ENCODE measurements around the gene EXOC1L. TPM values are rescaled to one million over a fixed set of nuclear protein-coding genes. Genes with fewer than 3 reads are reported as not detected.

The EXOC1L gene
- total and polyA plus RNA-seq, 2 of the 13 experiments (the other 11 are each of a cell fraction or from before 2014, with no cell fraction given) = not detected

DNA sequence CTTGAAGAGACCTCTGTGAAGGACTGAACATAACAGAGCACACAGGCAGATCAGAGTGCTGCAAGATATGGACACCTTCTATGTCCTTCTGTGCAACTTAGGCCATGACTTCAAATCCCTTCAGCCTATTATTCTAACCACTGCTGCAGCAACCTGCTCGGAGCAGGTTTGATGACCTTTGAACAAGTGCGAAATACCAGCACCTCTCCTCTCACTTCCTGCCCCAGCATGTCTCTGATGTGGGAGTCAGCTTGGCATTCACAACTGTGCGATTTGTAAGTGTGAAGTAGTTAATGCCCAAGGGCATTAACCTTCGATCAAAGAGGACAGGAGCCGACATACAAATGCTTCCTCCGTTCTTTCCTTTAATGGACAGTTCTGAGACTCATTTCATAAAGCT lies 32.3 kb downstream of the EXOC1L start (continued):
- no peak for TF ChIP-seq ZNF407 (CRISPR knock-in tag; IDR thresholded peaks at IDR 0.05; ENCODE audit: not compliant biosample characterization)
- no peak for TF ChIP-seq THAP9 (CRISPR knock-in tag; IDR thresholded peaks at IDR 0.05; ENCODE audit: borderline replicate concordance)
- TF ChIP-seq IKZF4 (CRISPR knock-in tag; IDR thresholded peaks at IDR 0.05; ENCODE audit: borderline replicate concordance, low read depth, not compliant biosample characterization) = no peak
- TF ChIP-seq ZKSCAN1 (IDR thresholded peaks at IDR 0.05; ENCODE audit: low read length) = no peak
- 0 out of 4 replicates have a peak, but pooled peaks of 1 of the 2 experiments have one; percentile 26 for TF ChIP-seq POLR2A (IDR thresholded peaks at IDR 0.05; ENCODE audit: insufficient read depth in 1 of 2, low read depth in 2 of 2, low read length in 2 of 2)
- no peak for TF ChIP-seq ZNF512B (CRISPR knock-in tag; IDR thresholded peaks at IDR 0.05; ENCODE audit: borderline replicate concordance)
- TF ChIP-seq PPARG (CRISPR knock-in tag; conservative IDR thresholded peaks at IDR 0.05) = peak; percentile 77
- no peak for TF ChIP-seq NKX3-1 (CRISPR knock-in tag; IDR thresholded peaks at IDR 0.05)
- no peak for TF ChIP-seq ZNF274 (CRISPR knock-in tag; IDR thresholded peaks at IDR 0.05)
- TF ChIP-seq, protein P1, sequence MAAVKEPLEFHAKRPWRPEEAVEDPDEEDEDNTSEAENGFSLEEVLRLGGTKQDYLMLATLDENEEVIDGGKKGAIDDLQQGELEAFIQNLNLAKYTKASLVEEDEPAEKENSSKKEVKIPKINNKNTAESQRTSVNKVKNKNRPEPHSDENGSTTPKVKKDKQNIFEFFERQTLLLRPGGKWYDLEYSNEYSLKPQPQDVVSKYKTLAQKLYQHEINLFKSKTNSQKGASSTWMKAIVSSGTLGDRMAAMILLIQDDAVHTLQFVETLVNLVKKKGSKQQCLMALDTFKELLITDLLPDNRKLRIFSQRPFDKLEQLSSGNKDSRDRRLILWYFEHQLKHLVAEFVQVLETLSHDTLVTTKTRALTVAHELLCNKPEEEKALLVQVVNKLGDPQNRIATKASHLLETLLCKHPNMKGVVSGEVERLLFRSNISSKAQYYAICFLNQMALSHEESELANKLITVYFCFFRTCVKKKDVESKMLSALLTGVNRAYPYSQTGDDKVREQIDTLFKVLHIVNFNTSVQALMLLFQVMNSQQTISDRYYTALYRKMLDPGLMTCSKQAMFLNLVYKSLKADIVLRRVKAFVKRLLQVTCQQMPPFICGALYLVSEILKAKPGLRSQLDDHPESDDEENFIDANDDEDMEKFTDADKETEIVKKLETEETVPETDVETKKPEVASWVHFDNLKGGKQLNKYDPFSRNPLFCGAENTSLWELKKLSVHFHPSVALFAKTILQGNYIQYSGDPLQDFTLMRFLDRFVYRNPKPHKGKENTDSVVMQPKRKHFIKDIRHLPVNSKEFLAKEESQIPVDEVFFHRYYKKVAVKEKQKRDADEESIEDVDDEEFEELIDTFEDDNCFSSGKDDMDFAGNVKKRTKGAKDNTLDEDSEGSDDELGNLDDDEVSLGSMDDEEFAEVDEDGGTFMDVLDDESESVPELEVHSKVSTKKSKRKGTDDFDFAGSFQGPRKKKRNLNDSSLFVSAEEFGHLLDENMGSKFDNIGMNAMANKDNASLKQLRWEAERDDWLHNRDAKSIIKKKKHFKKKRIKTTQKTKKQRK (IDR thresholded peaks at IDR 0.05; ENCODE audit: low read length) = no peak

Data from HepG2 (cell line).